HG02610 (cell line): ENCODE measurements around the gene CYP2J2.
"Not testable (repeated sequence)": the region's sequence is repeated elsewhere in the genome, so short reads cannot be mapped to it uniquely, and the experiment has no call there.

Source experiments
- ATAC-seq: cut with Tn5 transposase; IDR thresholded peaks from one replicate; pipeline ENCODE4 v1.9.1; 2021; ENCODE audit warnings: mild to moderate bottlenecking, moderate library complexity; ENCODE audit not compliant: unreplicated experiment

Gene CYP2J2

GRCh38 chr1:59921258-59921899 lies 5.2 kb downstream of the CYP2J2 start:
- ATAC-seq, result not testable (repeated sequence)

DNA sequence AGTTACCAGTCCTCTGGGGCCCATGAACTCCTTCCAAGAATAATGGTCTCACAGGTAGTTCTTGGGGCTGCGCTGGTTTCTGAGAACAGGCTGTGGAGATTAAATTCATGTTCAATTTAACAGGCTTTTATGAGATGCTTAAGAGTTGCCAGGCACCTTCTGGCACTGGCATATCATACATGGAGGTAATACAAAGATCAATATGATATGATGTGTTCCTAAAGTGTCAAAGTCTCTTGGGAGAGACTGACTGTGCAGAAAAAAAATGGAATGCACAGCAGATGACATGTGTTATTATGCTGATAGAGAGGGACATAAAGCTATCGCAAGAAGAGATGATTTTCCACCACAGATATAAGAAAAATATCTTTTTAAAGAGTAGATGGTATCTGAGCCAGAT lies 6.8 kb downstream of the CYP2J2 start:
- ATAC-seq, result no peak

GRCh38 chr1:59917785-59918180 lies 8.8 kb downstream of the CYP2J2 start:
- ATAC-seq, result no peak

DNA sequence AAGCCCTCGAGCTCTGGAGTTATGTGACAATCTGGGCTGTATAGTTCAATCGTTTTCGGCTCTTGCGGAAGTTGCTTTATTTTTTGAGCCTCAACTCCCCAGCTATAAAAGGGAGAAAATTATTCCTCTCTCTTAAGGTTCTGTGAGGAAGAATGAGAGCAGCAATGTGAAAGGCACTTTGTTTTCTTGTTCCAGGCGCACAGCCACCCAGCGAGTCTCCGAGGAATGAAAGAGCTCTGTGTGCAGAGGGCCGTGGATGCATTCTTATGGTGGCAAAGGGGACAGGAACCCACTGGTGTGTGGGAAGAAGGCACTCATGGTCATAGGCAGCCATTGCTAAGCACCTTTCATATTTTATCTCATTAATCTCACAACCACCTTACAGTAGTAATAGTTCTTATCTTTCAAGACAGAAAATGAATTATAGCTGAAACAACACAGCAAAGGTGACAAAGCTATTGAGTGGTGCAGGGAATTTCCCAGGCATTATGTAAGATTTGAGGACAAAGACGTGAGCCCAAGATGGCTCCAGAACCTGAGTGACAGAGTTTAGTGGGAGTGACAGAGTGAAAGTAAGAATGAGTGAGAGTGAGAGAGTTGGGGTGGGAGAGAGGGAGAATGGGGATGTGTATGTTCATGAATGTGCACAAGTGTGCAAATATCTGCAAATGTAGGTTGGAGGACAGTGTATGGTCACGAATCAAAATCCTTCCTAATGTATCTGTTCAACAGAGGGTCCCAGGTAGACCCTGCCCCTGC lies 9.4 kb downstream of the CYP2J2 start:
- ATAC-seq, result no peak

GRCh38 chr1:59915516-59915915 lies 11.1 kb downstream of the CYP2J2 start:
- no peak for ATAC-seq

DNA sequence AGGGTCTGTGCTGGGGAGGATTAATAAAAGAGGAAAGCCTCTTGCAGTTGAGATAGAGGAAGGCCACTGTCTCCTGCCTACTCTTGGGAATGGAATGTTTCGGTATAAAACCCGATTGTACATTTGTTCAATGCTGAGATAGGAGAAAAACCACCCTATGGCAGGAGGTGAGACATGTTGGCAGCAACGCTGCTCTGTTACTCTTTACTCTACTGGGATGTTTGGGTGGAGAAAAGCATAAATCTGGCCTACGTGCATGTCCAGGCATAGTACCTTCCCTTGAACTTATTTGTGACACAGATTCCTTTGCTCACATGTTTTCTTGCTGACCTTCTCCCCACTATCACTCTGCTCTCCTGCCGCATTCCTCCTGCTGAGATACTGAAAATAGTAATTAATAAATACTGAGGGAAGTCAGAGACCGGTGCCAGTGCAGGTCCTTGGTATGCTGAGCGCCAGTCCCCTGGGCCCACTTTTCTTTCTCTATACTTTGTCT lies 11.7 kb downstream of the CYP2J2 start:
- ATAC-seq, result not testable (repeated sequence)

GRCh38 chr1:59908682-59909081 lies 17.9 kb downstream of the CYP2J2 start:
- no peak for ATAC-seq

GRCh38 chr1:59908084-59908483 lies 18.5 kb downstream of the CYP2J2 start:
- no peak for ATAC-seq

DNA sequence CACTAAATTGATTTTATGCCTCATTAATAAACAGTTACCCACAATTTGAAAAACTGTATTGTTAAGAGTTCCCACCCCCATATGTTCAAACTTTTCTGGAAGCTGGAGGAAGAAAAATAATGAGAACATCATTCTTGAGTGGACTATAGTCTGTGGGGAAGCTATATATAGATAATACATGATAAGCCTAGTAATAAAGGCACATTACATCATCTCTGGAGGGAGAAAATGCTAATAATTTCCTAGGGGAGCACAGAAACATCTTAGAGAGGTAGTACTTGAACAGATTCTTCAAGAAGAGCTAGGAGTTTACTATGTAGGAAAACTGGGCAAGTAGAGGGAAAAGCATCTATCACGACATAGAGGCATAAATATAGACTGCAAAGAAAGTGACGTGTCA lies 19.6 kb downstream of the CYP2J2 start:
- ATAC-seq, result no peak

DNA sequence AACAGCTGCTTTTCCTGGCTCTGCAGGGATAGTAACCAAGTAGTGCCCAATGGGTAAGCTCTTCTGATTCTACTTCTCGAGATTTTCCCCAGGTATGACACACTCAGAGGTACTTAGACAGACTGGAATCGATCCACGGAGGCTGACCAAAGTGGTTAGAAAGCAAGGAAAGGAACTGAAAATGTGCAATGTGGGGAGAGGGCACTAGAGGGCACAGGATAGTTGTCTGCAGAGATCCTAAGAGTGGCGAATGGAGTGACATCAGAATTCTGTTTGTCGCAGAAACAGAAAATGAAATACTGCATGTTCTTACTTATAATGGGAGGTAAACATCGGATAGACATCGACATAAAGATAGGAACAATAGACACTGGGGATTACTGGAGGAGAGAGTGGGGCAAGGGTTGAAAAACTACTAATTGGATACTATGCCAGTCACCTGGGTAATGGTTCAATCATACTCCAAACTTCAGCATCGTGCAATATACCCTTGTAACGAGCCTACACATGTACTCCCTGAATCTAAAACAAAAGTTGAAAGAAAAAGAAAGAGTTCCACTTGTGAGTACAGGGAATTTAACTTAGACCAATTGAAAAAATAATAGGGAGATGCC lies 23.3 kb downstream of the CYP2J2 start:
- peak; percentile 43 for ATAC-seq

DNA sequence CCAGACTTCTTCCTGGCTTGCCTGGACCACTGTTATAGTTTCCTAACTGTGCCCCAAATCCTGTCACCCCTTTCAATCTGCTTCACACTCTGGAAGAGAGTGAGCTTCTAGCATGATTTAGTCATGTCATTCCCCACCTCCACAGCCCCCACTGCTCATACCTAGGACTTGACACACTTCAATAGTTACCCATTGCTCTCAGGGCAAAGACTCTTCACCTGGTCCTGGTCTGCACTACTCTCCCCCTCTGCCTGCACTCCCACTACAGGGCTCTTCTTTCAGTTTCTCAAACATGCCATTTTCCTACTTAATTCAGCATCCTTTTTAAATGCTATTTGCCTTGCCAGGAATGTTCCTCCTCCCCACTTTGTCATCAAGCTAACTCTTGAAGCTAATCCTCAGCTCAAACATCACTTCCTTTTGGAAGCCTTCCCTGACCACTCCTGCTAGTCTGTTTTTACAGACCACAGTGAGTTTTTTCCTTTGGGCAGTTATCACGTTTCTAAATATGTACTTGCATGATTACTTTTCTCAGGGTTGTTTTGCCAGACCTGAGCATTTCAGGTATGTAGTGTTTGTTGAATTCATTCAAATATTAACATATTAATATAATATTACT lies 24.7 kb downstream of the CYP2J2 start:
- no peak for ATAC-seq

- no peak for ATAC-seq
Measured at GRCh38 chr1:59900640-59901039, 25.9 kb downstream of the CYP2J2 start.

GRCh38 chr1:59898927-59899326 lies 27.6 kb downstream of the CYP2J2 start:
- ATAC-seq, result no peak

DNA sequence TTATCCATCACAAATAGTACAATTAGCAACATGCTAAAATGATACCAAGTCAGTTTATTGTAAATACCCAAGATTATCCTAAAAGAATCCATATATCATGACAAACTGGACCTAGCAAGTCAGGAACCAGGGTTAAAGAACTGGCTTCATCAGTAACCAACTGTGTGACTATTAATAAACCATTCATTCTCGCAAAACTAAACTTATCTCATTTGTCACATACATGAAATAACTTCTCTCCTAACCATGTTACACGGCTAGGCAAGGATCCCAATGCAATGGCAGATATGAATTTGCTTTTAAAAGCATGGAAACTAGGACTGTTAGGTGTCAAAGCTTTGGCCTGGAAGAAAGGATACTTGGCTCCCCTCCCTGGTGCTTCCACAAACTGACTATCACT lies 29.4 kb downstream of the CYP2J2 start:
- ATAC-seq, result no peak

DNA sequence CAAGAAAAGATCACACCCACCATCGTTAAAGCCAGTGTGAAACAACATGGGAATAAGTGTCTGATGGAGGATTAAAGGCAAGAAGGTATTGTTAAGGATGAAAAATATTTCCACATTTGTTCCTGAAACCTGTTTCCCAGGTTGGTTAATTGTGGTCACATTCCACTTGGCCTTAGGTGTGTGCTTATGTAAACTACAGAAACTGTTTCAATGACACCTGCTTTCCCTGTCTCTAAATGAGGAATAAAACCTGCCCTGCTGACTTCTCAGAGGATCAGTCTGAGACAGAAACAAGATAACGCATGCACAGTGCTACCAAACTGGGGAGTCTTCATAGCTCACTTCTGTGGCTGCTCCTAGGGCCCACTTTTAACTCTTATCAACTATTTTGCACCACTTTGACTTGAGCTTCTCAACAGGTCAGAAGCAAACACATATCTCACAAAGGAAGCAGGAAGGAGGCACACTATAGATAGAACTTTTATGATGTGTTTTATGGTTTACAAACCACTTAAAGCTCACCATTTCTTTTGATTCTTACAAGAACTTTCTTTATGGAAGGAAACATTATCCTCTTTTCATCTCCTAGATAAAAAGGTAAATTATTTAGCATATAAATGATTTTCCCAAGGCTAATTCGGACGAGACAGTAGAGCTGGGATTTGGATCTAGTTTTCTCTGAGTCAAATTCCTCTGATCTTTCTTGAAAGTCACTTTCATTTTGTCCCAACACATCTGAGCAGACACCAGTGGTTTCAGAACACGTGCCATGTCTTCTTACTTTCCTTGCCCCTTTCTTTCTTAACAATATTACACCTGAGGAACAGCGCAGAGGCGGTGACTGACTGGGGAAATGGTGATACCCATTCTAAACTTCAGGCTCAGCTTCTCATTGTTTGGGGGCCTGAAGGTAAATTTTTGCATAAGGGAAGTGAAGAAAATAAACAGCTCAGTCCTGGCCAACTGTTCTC lies 33.4 kb downstream of the CYP2J2 start:
- ATAC-seq, result no peak

DNA sequence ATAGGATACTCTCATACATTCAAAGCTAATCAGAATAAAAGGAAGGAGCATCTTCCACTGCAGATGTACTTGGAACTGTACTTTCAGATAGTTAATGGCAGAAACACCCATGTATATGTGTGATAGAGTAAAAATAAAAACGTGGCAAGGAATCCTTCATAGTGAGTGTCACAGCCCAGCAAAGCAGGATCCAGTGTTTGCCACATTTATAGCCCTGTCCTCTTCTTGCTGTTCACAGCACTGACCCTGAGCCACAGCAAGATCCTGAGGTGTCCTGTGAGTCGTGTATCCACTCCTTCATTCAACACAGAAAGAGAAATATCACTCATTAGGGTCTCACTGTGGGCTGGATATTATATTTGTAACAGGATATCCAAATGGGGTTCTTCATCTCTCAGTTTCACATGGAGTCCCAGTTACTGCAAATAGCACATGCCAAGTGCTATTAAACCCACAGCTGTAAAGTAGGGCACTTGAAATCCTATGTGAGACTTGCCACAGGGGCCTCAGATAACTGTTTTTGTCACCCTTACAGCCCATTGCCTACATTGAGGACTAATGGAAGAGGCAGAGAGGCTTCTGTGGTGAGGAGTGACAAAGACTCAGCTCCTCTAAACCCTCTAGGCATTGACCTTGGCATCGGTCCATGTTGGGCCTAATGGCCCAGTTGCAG lies 41.3 kb downstream of the CYP2J2 start:
- no peak for ATAC-seq

DNA sequence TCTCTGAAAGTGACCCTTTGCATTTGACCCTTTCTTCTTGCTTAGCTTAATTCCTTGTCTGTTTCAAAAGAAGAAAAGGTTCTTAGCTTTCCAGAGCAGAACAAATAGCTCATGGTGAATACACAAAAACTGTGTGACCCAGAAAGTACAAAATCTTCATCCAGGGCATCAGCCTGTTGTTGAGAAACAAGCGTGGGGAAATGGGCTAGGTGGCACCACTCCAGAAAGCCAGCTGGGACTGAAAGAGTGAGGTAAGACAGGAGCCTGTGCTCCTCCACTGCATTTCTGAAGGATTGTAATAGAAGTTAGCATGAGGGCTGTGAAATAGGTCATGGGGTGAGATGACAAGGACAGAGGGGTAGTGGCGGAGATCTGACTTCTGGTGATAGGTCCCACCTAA lies 45.8 kb downstream of the CYP2J2 start:
- no peak for ATAC-seq

DNA sequence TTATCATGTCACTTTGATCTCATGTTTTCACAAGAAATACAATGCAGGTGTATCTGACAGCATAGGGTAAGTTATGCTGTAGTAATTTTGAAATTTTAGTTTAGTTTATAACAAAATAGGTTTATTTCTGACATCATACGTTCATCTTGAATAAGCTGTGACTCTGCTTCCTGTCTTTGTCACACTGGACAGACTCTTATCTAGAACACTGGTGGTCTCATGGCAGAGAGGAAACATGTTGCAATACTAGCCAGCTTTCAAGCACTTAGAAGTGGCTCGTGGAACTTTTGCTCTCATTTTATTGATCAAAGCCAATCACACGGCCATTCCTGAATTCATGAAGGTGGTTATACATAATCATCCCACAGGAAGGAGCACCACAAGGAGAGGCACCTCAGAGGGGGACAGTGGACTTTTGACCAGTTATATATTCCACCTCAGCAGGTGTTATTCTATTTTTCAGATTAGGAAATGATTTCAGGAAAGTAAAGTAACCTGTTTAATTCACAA lies 46.5 kb downstream of the CYP2J2 start:
- no peak for ATAC-seq

- no peak for ATAC-seq
Measured at GRCh38 chr1:59879574-59879973, 47.0 kb downstream of the CYP2J2 start.

- ATAC-seq, result no peak
Measured at GRCh38 chr1:59878370-59878769, 48.2 kb downstream of the CYP2J2 start.
